H1 (cell line): ENCODE measurements around the gene FAM81A. TPM values are rescaled to one million over a fixed set of nuclear protein-coding genes. Genes with fewer than 3 reads are reported as not detected.

ENCODE experiments used
- ATF3 ChIP-seq: IDR thresholded peaks from 2 replicates; pipeline ENCODE4 v1.6.1; 2011; ENCODE audit warnings: low read depth, mild to moderate bottlenecking, low read length; ENCODE audit not compliant: insufficient read depth
- CHD1 ChIP-seq: IDR thresholded peaks from 2 replicates; pipeline ENCODE4 v1.6.1; 2012; ENCODE audit warnings: low read depth, low read length, improper control_type of control experiment
- EP300 ChIP-seq, 2 experiments: IDR thresholded peaks; 1 replicate in 1 of 2; 2 replicates in 1 of 2; pipeline ENCODE4 v1.6.1; 2011 to 2012; ENCODE audit warnings: low read depth in 2 of 2, low read length in 2 of 2, mild to moderate bottlenecking in 2 of 2, borderline replicate concordance in 1 of 2, inconsistent platforms in 1 of 2, moderate library complexity in 1 of 2
- NANOG ChIP-seq: IDR thresholded peaks from 2 replicates; pipeline ENCODE4 v1.6.1; 2011; ENCODE audit warnings: low read length, low read depth, mild to moderate bottlenecking, inconsistent platforms; ENCODE audit not compliant: insufficient read depth, poor library complexity, severe bottlenecking
- RXRA ChIP-seq: IDR thresholded peaks from 2 replicates; pipeline ENCODE4 v1.6.1; 2011; ENCODE audit warnings: low read depth, mild to moderate bottlenecking, low read length, moderate library complexity; ENCODE audit not compliant: insufficient read depth
- SIN3A ChIP-seq, 2 experiments: IDR thresholded peaks in 1 of 2; conservative IDR thresholded peaks in 1 of 2; 2 replicates each; pipeline ENCODE4 v1.6.1; 2011 to 2012; ENCODE audit warnings: low read length in 2 of 2, improper control_type of control experiment in 1 of 2, low read depth in 1 of 2, mild to moderate bottlenecking in 1 of 2
- ZNF274 ChIP-seq: IDR thresholded peaks from 2 replicates; pipeline ENCODE4 v1.7.0; 2012; ENCODE audit warnings: low read length, borderline replicate concordance; ENCODE audit errors: extremely low read depth
- polyA plus RNA-seq, 7 experiments: library from polyadenylated mRNA; depleted of rRNA in 3 of 7; stranded (reverse) in 5 of 7; unstranded in 2 of 7; fragments of >200 nt in 5 of 7; fragments of 200-250 nt in 2 of 7; gene quantifications; 1 replicate in 5 of 7; 2 replicates in 1 of 7; 4 replicates in 1 of 7; pipeline versions ENCODE4 v1.2.1 to v1.2.3, GENCODE V29; 2011 to 2013; ENCODE audit warnings: missing spikeins in 2 of 7, mixed read lengths in 2 of 7
- total RNA-seq: library from RNA; stranded (reverse); fragmentation: NEBNext Ultra II Directional; extraction: Animal tissue kit (Norgen Biotek cat#: 25700); gene quantifications from 2 replicates; pipeline ENCODE4 v1.2.1, GENCODE V29; 2021
- TF ChIP-seq, protein P1 (sequence below): fragments of 300-600 bp; sonication (generic); IDR thresholded peaks from 2 replicates; pipeline ENCODE4 v1.7.1; 2012; ENCODE audit warnings: low read length, moderate library complexity, mild to moderate bottlenecking, inconsistent platforms; ENCODE audit not compliant: insufficient replicate concordance

FAM81A gene
- total and polyA plus RNA-seq, 2 of the 8 experiments (the other 6 are each of a cell fraction or from before 2014, with no cell fraction given), result 0.56 to 3.0 TPM

DNA sequence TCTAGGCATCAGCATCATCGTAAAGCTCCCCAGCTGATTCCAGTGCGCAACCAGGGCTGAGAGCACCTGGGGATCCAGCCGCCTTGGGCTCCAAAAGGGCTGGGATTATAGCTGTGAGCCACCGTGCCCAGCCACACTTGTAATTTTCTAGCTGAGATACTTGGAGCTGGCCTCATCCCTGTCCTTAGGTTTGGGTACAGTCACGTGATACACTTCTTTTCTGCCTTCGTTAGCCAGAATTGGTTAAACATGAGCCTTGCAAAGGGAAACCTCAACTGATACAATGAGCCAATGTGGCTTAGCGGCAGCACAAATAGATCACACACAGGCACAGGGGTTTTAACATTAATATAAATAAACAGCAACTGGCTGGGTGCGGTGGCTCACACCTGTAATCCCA lies 103.8 kb downstream of the FAM81A start (continued):
- TF ChIP-seq, protein P1, sequence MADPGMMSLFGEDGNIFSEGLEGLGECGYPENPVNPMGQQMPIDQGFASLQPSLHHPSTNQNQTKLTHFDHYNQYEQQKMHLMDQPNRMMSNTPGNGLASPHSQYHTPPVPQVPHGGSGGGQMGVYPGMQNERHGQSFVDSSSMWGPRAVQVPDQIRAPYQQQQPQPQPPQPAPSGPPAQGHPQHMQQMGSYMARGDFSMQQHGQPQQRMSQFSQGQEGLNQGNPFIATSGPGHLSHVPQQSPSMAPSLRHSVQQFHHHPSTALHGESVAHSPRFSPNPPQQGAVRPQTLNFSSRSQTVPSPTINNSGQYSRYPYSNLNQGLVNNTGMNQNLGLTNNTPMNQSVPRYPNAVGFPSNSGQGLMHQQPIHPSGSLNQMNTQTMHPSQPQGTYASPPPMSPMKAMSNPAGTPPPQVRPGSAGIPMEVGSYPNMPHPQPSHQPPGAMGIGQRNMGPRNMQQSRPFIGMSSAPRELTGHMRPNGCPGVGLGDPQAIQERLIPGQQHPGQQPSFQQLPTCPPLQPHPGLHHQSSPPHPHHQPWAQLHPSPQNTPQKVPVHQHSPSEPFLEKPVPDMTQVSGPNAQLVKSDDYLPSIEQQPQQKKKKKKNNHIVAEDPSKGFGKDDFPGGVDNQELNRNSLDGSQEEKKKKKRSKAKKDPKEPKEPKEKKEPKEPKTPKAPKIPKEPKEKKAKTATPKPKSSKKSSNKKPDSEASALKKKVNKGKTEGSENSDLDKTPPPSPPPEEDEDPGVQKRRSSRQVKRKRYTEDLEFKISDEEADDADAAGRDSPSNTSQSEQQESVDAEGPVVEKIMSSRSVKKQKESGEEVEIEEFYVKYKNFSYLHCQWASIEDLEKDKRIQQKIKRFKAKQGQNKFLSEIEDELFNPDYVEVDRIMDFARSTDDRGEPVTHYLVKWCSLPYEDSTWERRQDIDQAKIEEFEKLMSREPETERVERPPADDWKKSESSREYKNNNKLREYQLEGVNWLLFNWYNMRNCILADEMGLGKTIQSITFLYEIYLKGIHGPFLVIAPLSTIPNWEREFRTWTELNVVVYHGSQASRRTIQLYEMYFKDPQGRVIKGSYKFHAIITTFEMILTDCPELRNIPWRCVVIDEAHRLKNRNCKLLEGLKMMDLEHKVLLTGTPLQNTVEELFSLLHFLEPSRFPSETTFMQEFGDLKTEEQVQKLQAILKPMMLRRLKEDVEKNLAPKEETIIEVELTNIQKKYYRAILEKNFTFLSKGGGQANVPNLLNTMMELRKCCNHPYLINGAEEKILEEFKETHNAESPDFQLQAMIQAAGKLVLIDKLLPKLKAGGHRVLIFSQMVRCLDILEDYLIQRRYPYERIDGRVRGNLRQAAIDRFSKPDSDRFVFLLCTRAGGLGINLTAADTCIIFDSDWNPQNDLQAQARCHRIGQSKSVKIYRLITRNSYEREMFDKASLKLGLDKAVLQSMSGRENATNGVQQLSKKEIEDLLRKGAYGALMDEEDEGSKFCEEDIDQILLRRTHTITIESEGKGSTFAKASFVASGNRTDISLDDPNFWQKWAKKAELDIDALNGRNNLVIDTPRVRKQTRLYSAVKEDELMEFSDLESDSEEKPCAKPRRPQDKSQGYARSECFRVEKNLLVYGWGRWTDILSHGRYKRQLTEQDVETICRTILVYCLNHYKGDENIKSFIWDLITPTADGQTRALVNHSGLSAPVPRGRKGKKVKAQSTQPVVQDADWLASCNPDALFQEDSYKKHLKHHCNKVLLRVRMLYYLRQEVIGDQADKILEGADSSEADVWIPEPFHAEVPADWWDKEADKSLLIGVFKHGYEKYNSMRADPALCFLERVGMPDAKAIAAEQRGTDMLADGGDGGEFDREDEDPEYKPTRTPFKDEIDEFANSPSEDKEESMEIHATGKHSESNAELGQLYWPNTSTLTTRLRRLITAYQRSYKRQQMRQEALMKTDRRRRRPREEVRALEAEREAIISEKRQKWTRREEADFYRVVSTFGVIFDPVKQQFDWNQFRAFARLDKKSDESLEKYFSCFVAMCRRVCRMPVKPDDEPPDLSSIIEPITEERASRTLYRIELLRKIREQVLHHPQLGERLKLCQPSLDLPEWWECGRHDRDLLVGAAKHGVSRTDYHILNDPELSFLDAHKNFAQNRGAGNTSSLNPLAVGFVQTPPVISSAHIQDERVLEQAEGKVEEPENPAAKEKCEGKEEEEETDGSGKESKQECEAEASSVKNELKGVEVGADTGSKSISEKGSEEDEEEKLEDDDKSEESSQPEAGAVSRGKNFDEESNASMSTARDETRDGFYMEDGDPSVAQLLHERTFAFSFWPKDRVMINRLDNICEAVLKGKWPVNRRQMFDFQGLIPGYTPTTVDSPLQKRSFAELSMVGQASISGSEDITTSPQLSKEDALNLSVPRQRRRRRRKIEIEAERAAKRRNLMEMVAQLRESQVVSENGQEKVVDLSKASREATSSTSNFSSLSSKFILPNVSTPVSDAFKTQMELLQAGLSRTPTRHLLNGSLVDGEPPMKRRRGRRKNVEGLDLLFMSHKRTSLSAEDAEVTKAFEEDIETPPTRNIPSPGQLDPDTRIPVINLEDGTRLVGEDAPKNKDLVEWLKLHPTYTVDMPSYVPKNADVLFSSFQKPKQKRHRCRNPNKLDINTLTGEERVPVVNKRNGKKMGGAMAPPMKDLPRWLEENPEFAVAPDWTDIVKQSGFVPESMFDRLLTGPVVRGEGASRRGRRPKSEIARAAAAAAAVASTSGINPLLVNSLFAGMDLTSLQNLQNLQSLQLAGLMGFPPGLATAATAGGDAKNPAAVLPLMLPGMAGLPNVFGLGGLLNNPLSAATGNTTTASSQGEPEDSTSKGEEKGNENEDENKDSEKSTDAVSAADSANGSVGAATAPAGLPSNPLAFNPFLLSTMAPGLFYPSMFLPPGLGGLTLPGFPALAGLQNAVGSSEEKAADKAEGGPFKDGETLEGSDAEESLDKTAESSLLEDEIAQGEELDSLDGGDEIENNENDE, result no peak
- no peak for TF ChIP-seq ZNF274
- TF ChIP-seq EP300 (IDR thresholded peaks at IDR 0.05; ENCODE audit: borderline replicate concordance in 1 of 2, low read depth in 2 of 2, low read length in 2 of 2), result no peak
- TF ChIP-seq CHD1, result no peak
- no peak for TF ChIP-seq RXRA
- TF ChIP-seq SIN3A (conservative IDR thresholded peaks at IDR 0.05 in 1 of 2, IDR thresholded peaks at IDR 0.05 in 1 of 2; ENCODE audit: low read depth in 1 of 2, low read length in 2 of 2), result no peak
- TF ChIP-seq NANOG, result no peak
- TF ChIP-seq ATF3, result no peak
